GM10266 (cell line): Measurements from ENCODE around the gene FADS1.

Experiments
- DNase-seq: peaks from one replicate; pipeline ENCODE4 v3.0.0; 2012; ENCODE audit errors: extremely low spot score
- CTCF ChIP-seq: IDR thresholded peaks from 2 replicates; pipeline ENCODE4 v1.5.1; 2012; ENCODE audit warnings: mild to moderate bottlenecking, low read depth; ENCODE audit not compliant: control insufficient read depth, insufficient read depth; ENCODE audit errors: missing control alignments

FADS1 gene

GRCh38 chr11:61797263-61797944, 19.4 kb downstream of the FADS1 start:
- peak; percentile 71 for DNase-seq
- TF ChIP-seq CTCF = peak; percentile 83

- no peak for TF ChIP-seq CTCF
- no peak for DNase-seq
Measured at GRCh38 chr11:61795876-61796526, 20.8 kb downstream of the FADS1 start.

DNA sequence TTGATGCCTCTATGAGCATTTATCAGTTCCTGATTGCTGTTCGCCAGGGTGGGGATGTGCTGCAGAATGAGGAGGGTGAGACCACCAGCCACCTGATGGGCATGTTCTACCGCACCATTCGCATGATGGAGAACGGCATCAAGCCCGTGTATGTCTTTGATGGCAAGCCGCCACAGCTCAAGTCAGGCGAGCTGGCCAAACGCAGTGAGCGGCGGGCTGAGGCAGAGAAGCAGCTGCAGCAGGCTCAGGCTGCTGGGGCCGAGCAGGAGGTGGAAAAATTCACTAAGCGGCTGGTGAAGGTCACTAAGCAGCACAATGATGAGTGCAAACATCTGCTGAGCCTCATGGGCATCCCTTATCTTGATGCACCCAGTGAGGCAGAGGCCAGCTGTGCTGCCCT, 21.3 kb downstream of the FADS1 start:
- TF ChIP-seq CTCF = no peak
- DNase-seq = no peak

GRCh38 chr11:61794579-61794978, 22.2 kb downstream of the FADS1 start:
- no peak for DNase-seq
- no peak for TF ChIP-seq CTCF

DNA sequence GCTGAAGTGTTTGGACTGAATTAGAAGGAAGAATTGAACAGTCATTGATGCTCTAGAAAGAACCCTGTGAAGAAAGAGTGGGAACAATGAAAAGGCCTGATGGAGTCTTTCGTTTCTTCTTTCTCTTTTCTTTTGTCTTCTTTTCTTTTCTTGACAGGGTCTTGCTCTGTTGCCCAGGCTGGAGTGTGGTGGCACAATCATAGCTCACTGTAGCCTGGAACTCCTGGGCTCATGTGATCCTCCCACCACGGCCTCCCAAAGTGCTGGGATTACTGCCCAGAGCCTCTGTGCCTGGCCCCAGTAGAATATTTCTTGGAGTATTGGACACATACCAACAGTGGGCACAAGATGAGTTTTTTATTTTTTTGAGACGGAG, 23.0 kb downstream of the FADS1 start:
- no peak for DNase-seq
- no peak for TF ChIP-seq CTCF

DNA sequence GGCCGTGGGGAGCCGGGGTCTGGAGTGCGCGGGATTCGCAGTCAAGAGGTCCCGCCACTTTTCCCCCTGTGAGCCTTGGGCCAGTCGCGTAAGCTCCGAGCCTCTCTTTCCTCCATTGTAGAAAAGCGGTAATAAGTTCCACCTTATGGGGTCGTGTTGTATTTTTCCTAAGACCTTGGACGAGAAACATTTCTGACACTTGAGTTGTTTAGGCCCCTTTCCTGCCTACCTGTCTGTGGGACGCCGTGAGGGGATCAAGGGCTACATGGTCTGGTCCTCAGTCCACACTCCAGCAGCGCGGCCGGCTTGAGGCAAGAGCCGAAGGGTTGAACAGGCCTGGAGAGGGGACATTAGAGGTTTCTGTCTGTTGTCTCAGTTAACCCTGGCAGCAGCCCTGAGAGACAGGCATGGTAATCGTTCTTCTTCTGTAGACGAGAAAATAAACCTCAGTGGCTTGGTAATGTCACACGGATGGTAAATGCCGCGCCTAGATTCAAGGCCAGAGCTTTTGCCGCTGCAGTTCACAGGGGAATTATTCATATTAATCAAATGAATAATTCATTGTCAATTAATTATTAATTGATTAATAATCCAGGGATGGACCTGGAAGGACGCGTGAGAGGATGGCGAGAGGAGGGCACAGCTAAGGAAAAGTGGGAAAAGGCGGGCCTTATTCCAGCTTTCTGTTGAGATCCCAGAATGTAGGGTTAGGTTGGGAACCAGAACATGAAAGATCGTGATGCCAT, 23.5 kb downstream of the FADS1 start:
- DNase-seq = no peak
- TF ChIP-seq CTCF = no peak
